ENCODE measurements around the gene JADE1.

JADE1 gene

GRCh38 chr4:128879283-128879682 lies 69.8 kb downstream of the JADE1 start:
- no peak for DNase-seq (ENCODE audit: low spot score)

GRCh38 chr4:128879971-128880370 lies 70.5 kb downstream of the JADE1 start:
- DNase-seq (ENCODE audit: low spot score) = no peak

- no peak for DNase-seq (ENCODE audit: low spot score)
Measured at GRCh38 chr4:128880662-128881061, 71.2 kb downstream of the JADE1 start.

- no peak for DNase-seq (ENCODE audit: low spot score)
Measured at GRCh38 chr4:128904821-128905220, 95.3 kb downstream of the JADE1 start.

GRCh38 chr4:128906581-128906980 lies 97.1 kb downstream of the JADE1 start:
- no peak for DNase-seq (ENCODE audit: low spot score)

- DNase-seq (ENCODE audit: low spot score) = no peak
Measured at GRCh38 chr4:128907981-128908380, 98.5 kb downstream of the JADE1 start.

GRCh38 chr4:128908735-128909134 lies 99.2 kb downstream of the JADE1 start:
- no peak for DNase-seq (ENCODE audit: low spot score)

GRCh38 chr4:128913228-128913627 lies 103.7 kb downstream of the JADE1 start:
- peak; percentile 30 for DNase-seq (ENCODE audit: low spot score)

- no peak for DNase-seq (ENCODE audit: low spot score)
Measured at GRCh38 chr4:128915544-128915943, 106.0 kb downstream of the JADE1 start.

GRCh38 chr4:128916832-128917231 lies 107.3 kb downstream of the JADE1 start:
- peak; percentile 66 for DNase-seq (ENCODE audit: low spot score)

GRCh38 chr4:128917781-128918180 lies 108.3 kb downstream of the JADE1 start:
- no peak for DNase-seq (ENCODE audit: low spot score)

- DNase-seq (ENCODE audit: low spot score) = no peak
Measured at GRCh38 chr4:128921954-128922353, 112.5 kb downstream of the JADE1 start.
